Neural progenitor cell (in vitro differentiated cells): ENCODE results near the gene PYCR2.

Experiments used
- EZH2 ChIP-seq: fragments of 200-600 bp; sonication (generic); IDR thresholded peaks from 2 replicates; pipeline ENCODE4 v1.6.1; 2017; ENCODE audit warnings: antibody characterized with exemption, mild to moderate bottlenecking, moderate library complexity
- EZH2phosphoT487 ChIP-seq: fragments of 200-600 bp; sonication (generic); IDR thresholded peaks from 2 replicates; pipeline ENCODE4 v1.6.1; 2017; ENCODE audit warnings: antibody characterized with exemption
- TF ChIP-seq, protein P1 (sequence below): fragments of 200-600 bp; sonication (generic); IDR thresholded peaks from 2 replicates; pipeline ENCODE4 v1.5.1; 2017; ENCODE audit warnings: antibody characterized with exemption, mild to moderate bottlenecking

DNA sequence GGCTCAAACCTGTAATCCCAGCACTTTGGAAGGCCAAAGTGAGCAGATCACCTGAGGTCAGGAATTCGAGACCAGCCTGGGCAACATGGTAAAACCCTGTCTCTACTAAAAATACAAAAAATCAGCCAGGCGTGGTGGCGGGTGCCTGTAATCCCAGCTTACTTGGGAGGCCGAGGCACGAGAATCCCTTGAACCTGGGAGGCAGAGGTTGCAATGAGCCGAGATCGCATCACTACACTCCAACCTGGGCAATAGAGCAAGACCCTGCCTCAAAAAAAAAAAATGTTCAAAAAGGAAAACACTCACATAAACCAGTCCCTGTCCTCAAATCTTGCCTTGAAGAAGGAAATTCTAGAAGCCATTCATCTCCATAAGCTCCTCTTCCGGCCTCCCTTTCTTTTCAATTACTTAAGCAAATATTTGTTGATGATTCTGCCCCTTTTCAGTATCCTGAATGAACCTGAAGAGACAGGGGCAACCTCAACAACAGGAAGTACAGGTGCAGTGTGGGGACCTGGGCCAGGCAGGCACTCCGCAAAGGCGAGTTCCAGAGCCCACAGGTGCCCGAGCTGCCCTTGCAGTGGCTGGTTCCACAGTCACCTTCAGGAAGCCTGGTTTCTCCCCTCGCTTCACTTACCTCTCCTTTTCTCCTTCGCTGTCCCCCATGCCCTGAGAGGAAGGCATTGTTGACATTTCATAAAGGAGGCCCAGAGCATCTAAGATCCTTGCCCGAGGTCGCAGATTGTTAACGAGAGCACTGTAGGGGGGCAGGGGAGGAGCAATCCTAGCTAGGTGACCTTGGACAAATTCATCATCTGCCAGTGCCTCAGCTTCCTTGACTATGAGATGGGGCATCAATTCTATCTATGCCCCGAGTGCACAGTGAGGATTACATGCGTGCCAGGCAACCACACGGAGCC, 26.2 kb downstream of the PYCR2 start:
- TF ChIP-seq, protein P1, sequence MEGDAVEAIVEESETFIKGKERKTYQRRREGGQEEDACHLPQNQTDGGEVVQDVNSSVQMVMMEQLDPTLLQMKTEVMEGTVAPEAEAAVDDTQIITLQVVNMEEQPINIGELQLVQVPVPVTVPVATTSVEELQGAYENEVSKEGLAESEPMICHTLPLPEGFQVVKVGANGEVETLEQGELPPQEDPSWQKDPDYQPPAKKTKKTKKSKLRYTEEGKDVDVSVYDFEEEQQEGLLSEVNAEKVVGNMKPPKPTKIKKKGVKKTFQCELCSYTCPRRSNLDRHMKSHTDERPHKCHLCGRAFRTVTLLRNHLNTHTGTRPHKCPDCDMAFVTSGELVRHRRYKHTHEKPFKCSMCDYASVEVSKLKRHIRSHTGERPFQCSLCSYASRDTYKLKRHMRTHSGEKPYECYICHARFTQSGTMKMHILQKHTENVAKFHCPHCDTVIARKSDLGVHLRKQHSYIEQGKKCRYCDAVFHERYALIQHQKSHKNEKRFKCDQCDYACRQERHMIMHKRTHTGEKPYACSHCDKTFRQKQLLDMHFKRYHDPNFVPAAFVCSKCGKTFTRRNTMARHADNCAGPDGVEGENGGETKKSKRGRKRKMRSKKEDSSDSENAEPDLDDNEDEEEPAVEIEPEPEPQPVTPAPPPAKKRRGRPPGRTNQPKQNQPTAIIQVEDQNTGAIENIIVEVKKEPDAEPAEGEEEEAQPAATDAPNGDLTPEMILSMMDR, result no peak
- TF ChIP-seq EZH2phosphoT487 (no peak), EZH2 (no peak)
